H9 (cell line): ENCODE results near the gene KRT39. TPM values are rescaled to one million over a fixed set of nuclear protein-coding genes. Genes with fewer than 3 reads are reported as not detected.

Experiments
- DNase-seq: peaks from one replicate; pipeline ENCODE4 v3.0.0-alpha.2; 2017
- H2AFZ ChIP-seq: one replicate; pipeline ENCODE4 v1.6.1; 2013; ENCODE audit warnings: mild to moderate bottlenecking, low read length, control low read depth, moderate library complexity
- H2AK5ac ChIP-seq: 2 replicates; pipeline ENCODE4 v1.6.1; 2013; ENCODE audit warnings: low read length, control low read depth, mixed read lengths; ENCODE audit not compliant: insufficient read length
- H2BK120ac ChIP-seq: one replicate; pipeline ENCODE4 v1.6.1; 2013; ENCODE audit warnings: low read depth, mild to moderate bottlenecking, low read length, control low read depth, inconsistent platforms; ENCODE audit not compliant: poor library complexity, severe bottlenecking
- H2BK12ac ChIP-seq: 2 replicates; pipeline ENCODE4 v1.6.1; 2013; ENCODE audit warnings: low read length, control low read depth, mixed read lengths, low read depth; ENCODE audit not compliant: insufficient read length
- H2BK15ac ChIP-seq: 2 replicates; pipeline ENCODE4 v1.6.1; 2013; ENCODE audit warnings: low read depth, low read length, control low read depth
- H2BK20ac ChIP-seq: one replicate; pipeline ENCODE4 v1.6.1; 2013; ENCODE audit warnings: low read depth, mild to moderate bottlenecking, low read length, control low read depth, inconsistent platforms; ENCODE audit not compliant: poor library complexity, severe bottlenecking
- H2BK5ac ChIP-seq: 2 replicates; pipeline ENCODE4 v1.6.1; 2013; ENCODE audit warnings: low read length, control low read depth, mixed read lengths; ENCODE audit not compliant: insufficient read length
- H3K14ac ChIP-seq: 2 replicates; pipeline ENCODE4 v1.6.1; 2013; ENCODE audit warnings: low read length, control low read depth; ENCODE audit not compliant: insufficient read depth
- H3K18ac ChIP-seq: 2 replicates; pipeline ENCODE4 v1.6.1; 2013; ENCODE audit warnings: low read depth, mild to moderate bottlenecking, mixed read lengths, low read length, control low read depth; ENCODE audit not compliant: insufficient read length
- H3K23ac ChIP-seq: 2 replicates; pipeline ENCODE4 v1.6.1; 2013; ENCODE audit warnings: low read length, control low read depth, mixed read lengths, low read depth; ENCODE audit not compliant: insufficient read length
- H3K23me2 ChIP-seq: 2 replicates; pipeline ENCODE4 v1.6.1; 2013; ENCODE audit warnings: low read depth, mild to moderate bottlenecking, mixed read lengths, low read length, control low read depth; ENCODE audit not compliant: insufficient read length, poor library complexity, severe bottlenecking
- H3K27ac ChIP-seq: 2 replicates; pipeline ENCODE4 v1.5.1; 2013; ENCODE audit warnings: low read length, control low read depth, mixed read lengths, low read depth; ENCODE audit not compliant: insufficient read length
- H3K27me3 ChIP-seq: 2 replicates; pipeline ENCODE4 v1.6.1; 2013; ENCODE audit warnings: low read length, control low read depth, inconsistent platforms; ENCODE audit not compliant: insufficient read depth
- H3K4ac ChIP-seq: 2 replicates; pipeline ENCODE4 v1.6.1; 2013; ENCODE audit warnings: low read depth, mild to moderate bottlenecking, control low read depth, inconsistent platforms, low read length, moderate library complexity
- H3K4me1 ChIP-seq: 2 replicates; pipeline ENCODE4 v1.6.1; 2013; ENCODE audit warnings: low read length, control low read depth, inconsistent platforms; ENCODE audit not compliant: insufficient read depth
- H3K4me2 ChIP-seq: 2 replicates; pipeline ENCODE4 v1.6.1; 2013; ENCODE audit warnings: low read length, control low read depth, mixed read lengths; ENCODE audit not compliant: insufficient read length, insufficient read depth
- H3K56ac ChIP-seq: 2 replicates; pipeline ENCODE4 v1.6.1; 2013; ENCODE audit warnings: low read depth, mild to moderate bottlenecking, mixed read lengths, low read length, control low read depth; ENCODE audit not compliant: insufficient read length
- H3K79me1 ChIP-seq: 2 replicates; pipeline ENCODE4 v1.6.1; 2013; ENCODE audit warnings: low read depth, mild to moderate bottlenecking, moderate library complexity, low read length, control low read depth, inconsistent platforms; ENCODE audit not compliant: insufficient read depth, poor library complexity, severe bottlenecking
- H3K79me2 ChIP-seq: 2 replicates; pipeline ENCODE4 v1.6.1; 2013; ENCODE audit warnings: low read length, control low read depth, inconsistent platforms; ENCODE audit not compliant: insufficient read depth
- H3K9ac ChIP-seq: 2 replicates; pipeline ENCODE4 v1.6.1; 2013; ENCODE audit warnings: low read length, control low read depth, mixed read lengths; ENCODE audit not compliant: insufficient read length; ENCODE audit errors: extremely low read depth
- H3K9me3 ChIP-seq: one replicate; pipeline ENCODE4 v1.6.1; 2013; ENCODE audit warnings: low read depth, low read length, inconsistent platforms; ENCODE audit not compliant: control insufficient read depth
- H3T11ph ChIP-seq: one replicate; pipeline ENCODE4 v1.6.1; 2013; ENCODE audit warnings: mild to moderate bottlenecking, low read length, control low read depth, inconsistent platforms
- H4K20me1 ChIP-seq: one replicate; pipeline ENCODE4 v1.6.1; 2013; ENCODE audit not compliant: control insufficient read depth, insufficient read length, insufficient read depth
- H4K5ac ChIP-seq: 2 replicates; pipeline ENCODE4 v1.6.1; 2013; ENCODE audit warnings: low read depth, mild to moderate bottlenecking, mixed read lengths, low read length, control low read depth; ENCODE audit not compliant: insufficient read length
- H4K8ac ChIP-seq: replicated peaks from 2 replicates; pipeline ENCODE4 v1.6.1; 2013; ENCODE audit warnings: low read length, control low read depth, mixed read lengths, low read depth; ENCODE audit not compliant: insufficient read length
- H4K91ac ChIP-seq: 2 replicates; pipeline ENCODE4 v1.6.1; 2013; ENCODE audit warnings: low read depth, mild to moderate bottlenecking, moderate library complexity, mixed read lengths, low read length, control low read depth; ENCODE audit not compliant: insufficient read length
- H3K27ac Mint-ChIP-seq, 3 experiments: 2 replicates in 2 of 3; 3 replicates in 1 of 3; pipeline ENCODE4 v1.8.0; 2020 to 2021; ENCODE audit warnings: mixed read lengths in 3 of 3, mild to moderate bottlenecking in 1 of 3, moderate library complexity in 1 of 3
- H3K27me3 Mint-ChIP-seq: 2 replicates; pipeline ENCODE4 v1.8.0; 2021; ENCODE audit warnings: low read depth, mild to moderate bottlenecking, moderate library complexity, mixed read lengths
- H3K36me3 Mint-ChIP-seq, 3 experiments: 2 replicates in 2 of 3; 3 replicates in 1 of 3; pipeline ENCODE4 v1.8.0; 2020 to 2021; ENCODE audit warnings: low read depth in 3 of 3, mixed read lengths in 3 of 3; ENCODE audit not compliant: insufficient read depth in 1 of 3
- H3K4me1 Mint-ChIP-seq, 2 experiments: 2 replicates each; pipeline ENCODE4 v1.8.0; 2020; ENCODE audit warnings: mixed read lengths in 2 of 2
- H3K4me3 Mint-ChIP-seq, 2 experiments: 2 replicates in 1 of 2; 3 replicates in 1 of 2; pipeline ENCODE4 v1.8.0; 2020 to 2021; ENCODE audit warnings: mild to moderate bottlenecking in 2 of 2, mixed read lengths in 2 of 2, moderate library complexity in 1 of 2
- H3K9me3 Mint-ChIP-seq, 2 experiments: 2 replicates in 1 of 2; 3 replicates in 1 of 2; pipeline ENCODE4 v1.8.0; 2020; ENCODE audit warnings: mild to moderate bottlenecking in 2 of 2, mixed read lengths in 2 of 2, moderate library complexity in 1 of 2
- WGBS: extraction: QIAGEN DNeasy Blood & Tissue Kit; methylation state at CpG from one replicate; pipeline ENCODE4 v1.1.7; 2013; ENCODE audit warnings: missing lambda C conversion rate, low lambda C conversion rate, mixed read lengths; ENCODE audit not compliant: insufficient read length; ENCODE audit errors: extremely low coverage; 5-methylcytosine and 5-hydroxymethylcytosine counted together
- total RNA-seq: library from RNA; stranded (reverse); gene quantifications from 2 replicates; pipeline ENCODE4 v1.2.1, GENCODE V29; 2021
- TF ChIP-seq, protein P1 (sequence below): fragments of 200-600 bp; sonication (generic); conservative IDR thresholded peaks from 3 replicates; pipeline ENCODE4 v1.8.0; 2021; ENCODE audit warnings: antibody characterized with exemption, mild to moderate bottlenecking

KRT39 gene
- total RNA-seq, 1 experiment from 2014 or later = not detected

DNA sequence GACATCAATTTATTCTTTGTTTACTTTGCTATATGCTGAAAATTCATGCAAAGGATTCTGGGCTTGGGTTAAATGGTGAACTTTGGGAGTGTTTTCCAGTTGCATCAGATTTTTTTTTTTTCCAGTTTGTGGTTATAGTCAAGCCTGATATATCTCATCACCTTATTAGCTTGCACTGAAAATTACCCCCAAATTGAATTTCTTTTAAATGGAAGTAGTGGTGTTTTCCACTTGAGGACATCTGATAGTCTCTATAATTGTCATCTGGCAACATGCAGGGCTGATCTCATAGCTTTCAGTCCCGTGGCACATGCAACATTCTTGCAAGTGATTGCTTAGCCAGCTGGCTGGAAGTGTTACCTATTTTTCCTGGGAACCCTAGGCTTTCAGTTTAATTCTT is 46.9 kb upstream of the KRT39 start:
- Histone ChIP-seq H3K23me2 (no peaks in the 10 kb centered on the region), H4K20me1 (no peaks in the 10 kb centered on the region), H4K5ac (no peak overlapping the region), H3K79me2 (no peaks in the 10 kb centered on the region), H2BK12ac (no peak overlapping the region), H3K27ac (no peak overlapping the region), H2AFZ (no peak overlapping the region), H3K18ac (no peak overlapping the region), H3K9ac (no peak overlapping the region), H3K9me3 (no peaks in the 10 kb centered on the region), H4K91ac (no peak overlapping the region), H3K27me3 (no peaks in the 10 kb centered on the region), H3K4ac (no peak overlapping the region), H3K4me2 (no peak overlapping the region), H3K4me1 (no peaks in the 10 kb centered on the region; the same call in 1 of the 2 replicates), H3K14ac (no peak overlapping the region), H3K23ac (no peak overlapping the region), H3T11ph (no peak overlapping the region), H4K8ac (no peak overlapping the region), H2AK5ac (no peak overlapping the region), H2BK20ac (no peak overlapping the region), H2BK120ac (no peak overlapping the region), H3K79me1 (no peaks in the 10 kb centered on the region), H2BK5ac (no peak overlapping the region), H3K56ac (no peak overlapping the region), H2BK15ac (no peak overlapping the region)
- whole genome bisulfite sequencing = no CpG with 5 or more reads among the region's 1 CpG
- no peaks in the 10 kb centered on the region for H3K36me3 Mint-ChIP-seq
- no peak overlapping the region for H3K27ac Mint-ChIP-seq
- H3K4me3 Mint-ChIP-seq = no peak overlapping the region
- H3K9me3 Mint-ChIP-seq = no peaks in the 10 kb centered on the region
- no peaks in the 10 kb centered on the region for H3K27me3 Mint-ChIP-seq
- TF ChIP-seq, protein P1, sequence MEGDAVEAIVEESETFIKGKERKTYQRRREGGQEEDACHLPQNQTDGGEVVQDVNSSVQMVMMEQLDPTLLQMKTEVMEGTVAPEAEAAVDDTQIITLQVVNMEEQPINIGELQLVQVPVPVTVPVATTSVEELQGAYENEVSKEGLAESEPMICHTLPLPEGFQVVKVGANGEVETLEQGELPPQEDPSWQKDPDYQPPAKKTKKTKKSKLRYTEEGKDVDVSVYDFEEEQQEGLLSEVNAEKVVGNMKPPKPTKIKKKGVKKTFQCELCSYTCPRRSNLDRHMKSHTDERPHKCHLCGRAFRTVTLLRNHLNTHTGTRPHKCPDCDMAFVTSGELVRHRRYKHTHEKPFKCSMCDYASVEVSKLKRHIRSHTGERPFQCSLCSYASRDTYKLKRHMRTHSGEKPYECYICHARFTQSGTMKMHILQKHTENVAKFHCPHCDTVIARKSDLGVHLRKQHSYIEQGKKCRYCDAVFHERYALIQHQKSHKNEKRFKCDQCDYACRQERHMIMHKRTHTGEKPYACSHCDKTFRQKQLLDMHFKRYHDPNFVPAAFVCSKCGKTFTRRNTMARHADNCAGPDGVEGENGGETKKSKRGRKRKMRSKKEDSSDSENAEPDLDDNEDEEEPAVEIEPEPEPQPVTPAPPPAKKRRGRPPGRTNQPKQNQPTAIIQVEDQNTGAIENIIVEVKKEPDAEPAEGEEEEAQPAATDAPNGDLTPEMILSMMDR = no peak
- no peak for DNase-seq
- peaks cover 16 to 17% of the 10 kb centered on the region in 2 experiments for H3K4me1 Mint-ChIP-seq
